ENCODE data around the gene TACC2. TPM values are rescaled to one million over a fixed set of nuclear protein-coding genes. Genes with fewer than 3 reads are reported as not detected.

TACC2 gene
- total RNA-seq, 4 donors from 2014 or later = 63.1 to 102 (median 74.9) TPM

DNA sequence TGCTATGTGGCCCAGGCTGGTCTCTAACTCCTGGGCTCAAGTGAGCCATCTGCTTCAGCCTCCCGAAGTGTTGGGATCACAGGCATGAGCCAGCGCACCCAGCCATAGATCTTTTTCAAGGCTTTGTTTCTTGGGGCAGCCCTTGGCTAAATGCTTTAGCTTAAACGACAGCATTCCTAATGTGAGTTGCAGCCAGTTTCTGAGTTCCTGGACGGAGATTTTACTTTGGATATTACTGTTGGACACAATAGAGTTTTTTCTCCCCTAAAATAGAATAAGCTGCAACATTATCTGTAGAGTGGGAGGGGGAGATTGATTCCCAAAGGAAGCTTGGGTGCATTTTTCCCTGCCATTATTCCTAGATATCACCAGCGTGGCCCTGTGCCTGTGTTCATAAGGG lies 179.1 kb downstream of the TACC2 start:
- no peak for ATAC-seq
- 20 to 60% methylated on average over 1 of the region's 5 CpGs for WGBS, 2 donors (ENCODE audit: low coverage in 1 of 2)
- Histone ChIP-seq H3K27ac (peak overlapping the region in 3 of 4 donors; percentile 56 to 87 (median 83)), H3K36me3 (no peaks in the 10 kb centered on the region), H3K4me3 (no peak overlapping the region), H3K27me3 (no peaks in the 10 kb centered on the region), H3K4me1 (peaks cover 3 to 100% (median 28%) of the 10 kb centered on the region in 3 donors), H3K9me3 (no peaks in the 10 kb centered on the region)
- TF ChIP-seq EP300 (IDR thresholded peaks at IDR 0.05) (no peak), POLR2AphosphoS5 (IDR thresholded peaks at IDR 0.05) (no peak), CTCF (IDR thresholded peaks at IDR 0.05) (no peak), POLR2A (IDR thresholded peaks at IDR 0.05) (no peak)

DNA sequence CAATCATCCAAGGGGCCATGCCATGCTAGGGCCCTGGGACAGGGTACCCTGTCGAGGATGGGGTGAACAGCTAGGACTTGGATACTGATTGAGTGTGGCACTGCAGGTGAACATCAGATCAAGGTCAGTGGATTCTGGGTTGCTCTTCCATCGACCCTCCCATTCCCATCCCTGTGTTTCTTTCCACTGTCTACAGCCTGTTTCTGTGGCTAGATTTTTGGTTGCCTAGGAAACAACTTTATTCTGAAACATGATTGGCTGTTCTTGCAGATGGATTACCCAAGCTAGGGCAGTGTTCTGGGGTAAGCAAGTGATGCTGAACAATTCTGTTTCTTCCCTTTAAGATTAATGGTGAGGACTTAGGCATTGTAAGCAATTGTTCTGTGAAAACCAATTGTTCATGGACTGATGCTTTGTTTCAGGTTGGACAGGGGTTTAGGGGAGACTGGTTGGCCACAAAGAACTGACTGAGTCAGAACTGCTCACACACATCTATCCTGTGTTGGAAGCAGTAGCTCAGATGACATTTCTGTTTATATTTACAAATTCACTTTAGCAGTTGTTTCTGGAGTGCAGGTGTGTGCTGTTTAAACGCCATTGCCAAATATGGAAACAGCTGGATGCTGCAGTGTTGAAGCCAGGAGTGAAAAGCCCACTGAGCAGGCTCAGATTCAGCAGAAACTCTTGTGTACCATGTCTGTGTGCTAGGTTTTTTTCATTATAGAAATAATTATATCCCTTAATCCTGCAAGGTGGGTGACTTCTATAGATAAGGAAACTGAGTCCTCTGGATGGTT lies 179.8 kb downstream of the TACC2 start:
- peak overlapping the region in 3 of 4 donors; percentile 56 to 87 (median 83) for H3K27ac ChIP-seq
- no peak for ATAC-seq
- WGBS, 2 donors (ENCODE audit: low coverage in 1 of 2) = 44 to 49% methylated on average over 1 to 2 of the region's 3 CpGs
- peaks cover 3 to 100% (median 27%) of the 10 kb centered on the region in 3 donors for H3K4me1 ChIP-seq
- no peaks in the 10 kb centered on the region for H3K27me3 ChIP-seq
- no peaks in the 10 kb centered on the region for H3K9me3 ChIP-seq
- H3K4me3 ChIP-seq = no peak overlapping the region
- no peaks in the 10 kb centered on the region for H3K36me3 ChIP-seq
- TF ChIP-seq EP300 (IDR thresholded peaks at IDR 0.05) = no peak

DNA sequence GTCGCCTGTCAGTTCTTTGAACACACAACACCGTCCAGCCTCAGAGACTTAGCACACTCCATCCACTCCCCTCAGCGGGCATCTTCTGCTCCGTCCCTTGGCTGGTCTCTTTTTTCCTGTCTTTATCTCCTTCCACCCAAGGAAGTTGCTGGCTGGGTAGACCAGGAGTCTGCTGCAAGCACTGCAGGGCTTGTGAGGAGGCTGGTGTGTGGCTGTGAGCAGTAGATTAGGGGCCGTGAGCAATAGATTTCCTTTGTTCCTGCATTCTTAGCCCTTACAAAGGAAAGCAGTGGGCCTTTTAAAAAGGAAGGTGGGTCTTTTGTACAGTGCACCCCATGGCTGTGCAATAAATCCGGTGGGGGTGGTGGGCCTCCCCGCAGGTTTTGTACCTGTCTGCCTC lies 181.8 kb downstream of the TACC2 start:
- H3K27me3 ChIP-seq = no peaks in the 10 kb centered on the region
- H3K27ac ChIP-seq = peak overlapping the region; percentile 39 to 87 (median 83)
- no peaks in the 10 kb centered on the region for H3K36me3 ChIP-seq
- H3K4me3 ChIP-seq = no peak overlapping the region
- TF ChIP-seq EP300 (IDR thresholded peaks at IDR 0.05) = no peak
- no peak for ATAC-seq
- WGBS, 2 donors (ENCODE audit: low coverage in 1 of 2) = 47 to 48% methylated on average over 2 to 7 of the region's 7 CpGs
- peaks cover 3 to 97% (median 23%) of the 10 kb centered on the region in 3 donors for H3K4me1 ChIP-seq
- no peaks in the 10 kb centered on the region for H3K9me3 ChIP-seq

DNA sequence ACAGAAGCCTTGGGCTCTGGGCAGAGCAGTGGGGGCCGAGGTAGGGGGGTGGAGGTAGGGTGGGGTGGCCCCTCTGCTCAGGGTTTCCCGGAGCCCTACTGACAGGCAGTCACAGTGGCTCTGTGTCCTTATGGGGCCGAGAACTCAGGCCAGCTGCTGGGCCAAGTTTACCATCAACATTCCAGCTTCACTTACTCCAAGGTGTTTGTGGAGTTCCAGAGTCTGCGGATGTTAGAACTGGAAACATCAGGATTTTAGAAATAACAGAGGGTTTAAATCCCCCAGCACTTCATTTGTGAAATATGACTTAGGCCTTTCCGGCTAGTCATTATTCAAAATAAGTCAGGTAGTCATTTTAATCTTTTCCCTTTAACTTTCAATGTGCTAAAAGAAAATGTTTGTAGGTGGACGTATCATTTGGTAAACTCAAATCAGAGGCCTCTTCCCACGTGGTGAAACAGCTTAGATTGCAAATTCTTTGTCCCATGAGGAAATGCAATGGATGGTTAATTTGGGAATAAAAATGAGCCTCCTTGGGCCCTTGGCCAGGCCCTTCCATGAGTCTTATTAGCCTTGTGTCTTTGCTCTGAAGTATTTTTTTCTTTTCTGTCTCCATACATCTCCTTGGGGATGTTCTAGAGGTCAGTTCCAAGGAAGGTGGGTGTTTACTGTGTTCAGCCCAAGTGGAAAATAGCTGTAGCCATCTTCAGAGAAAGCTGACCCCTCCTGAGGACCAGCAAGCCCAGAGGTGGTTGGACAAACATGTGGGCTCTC lies 182.5 kb downstream of the TACC2 start:
- ATAC-seq = peak; percentile 49
- Histone ChIP-seq H3K4me1 (peaks cover 3 to 97% (median 23%) of the 10 kb centered on the region in 3 donors), H3K9me3 (no peaks in the 10 kb centered on the region), H3K36me3 (no peaks in the 10 kb centered on the region), H3K4me3 (no peak overlapping the region), H3K27ac (peak overlapping the region; percentile 39 to 87 (median 83)), H3K27me3 (no peaks in the 10 kb centered on the region)
- WGBS, 2 donors (ENCODE audit: low coverage in 1 of 2) = 28 to 29% methylated on average over 4 to 5 of the region's 7 CpGs
- TF ChIP-seq POLR2AphosphoS5 (IDR thresholded peaks at IDR 0.05) (peak; percentile 79), EP300 (IDR thresholded peaks at IDR 0.05) (no peak)

DNA sequence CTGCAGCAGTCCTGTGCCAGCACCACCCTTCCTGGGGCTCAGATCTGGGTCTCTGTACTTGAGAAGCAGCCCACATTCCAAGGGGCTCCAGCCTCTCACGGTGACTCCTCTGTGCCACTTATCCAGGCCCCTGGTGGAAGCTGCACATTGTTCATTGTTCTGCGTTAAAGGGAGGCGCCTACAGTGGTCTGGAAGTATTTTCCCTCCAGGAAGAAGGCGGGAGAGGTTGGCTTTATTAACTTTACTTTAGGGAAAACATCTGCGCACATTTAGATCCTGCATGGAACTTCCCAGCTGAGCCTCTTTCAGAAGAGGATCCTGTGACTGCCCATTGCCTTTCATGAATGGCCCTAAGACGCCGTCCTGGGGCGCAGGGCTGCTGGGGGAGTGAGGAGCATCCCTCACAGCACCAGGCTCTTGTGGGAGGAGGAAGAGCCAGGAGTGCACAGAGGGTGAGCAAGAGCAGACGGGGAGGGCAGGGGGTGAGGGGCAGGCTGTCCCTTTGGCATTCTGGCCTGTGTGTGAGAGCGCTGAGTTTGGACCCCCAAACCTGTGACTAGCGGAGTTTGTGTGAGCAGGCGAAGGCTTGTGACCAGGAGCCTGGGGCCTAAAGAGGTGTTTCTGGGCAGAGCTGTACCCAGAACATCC lies 183.5 kb downstream of the TACC2 start:
- ATAC-seq = no peak
- H3K27ac ChIP-seq = peak overlapping the region; percentile 18 to 87 (median 83)
- WGBS, 2 donors (ENCODE audit: low coverage in 1 of 2) = 24 to 100% methylated on average over 2 to 6 of the region's 12 CpGs

More for the DNA sequence above, 183.5 kb downstream of the TACC2 start:
- peaks cover 3 to 96% (median 23%) of the 10 kb centered on the region in 3 donors for H3K4me1 ChIP-seq
- no peaks in the 10 kb centered on the region for H3K27me3 ChIP-seq
- H3K36me3 ChIP-seq = no peaks in the 10 kb centered on the region
- no peak overlapping the region for H3K4me3 ChIP-seq
- no peak for TF ChIP-seq CTCF (IDR thresholded peaks at IDR 0.05)
- TF ChIP-seq POLR2A (IDR thresholded peaks at IDR 0.05) = no peak
- TF ChIP-seq POLR2AphosphoS5 (IDR thresholded peaks at IDR 0.05) = no peak
- TF ChIP-seq EP300 (IDR thresholded peaks at IDR 0.05) = no peak
- H3K9me3 ChIP-seq = no peaks in the 10 kb centered on the region

Data from gastroesophageal sphincter (tissue), 4 donors.